ENCODE results near the gene FKBP10. TPM values are rescaled to one million over a fixed set of nuclear protein-coding genes. Genes with fewer than 3 reads are reported as not detected.
"Not testable (repeated sequence)": the region's sequence is repeated elsewhere in the genome, so short reads cannot be mapped to it uniquely, and the experiment has no call there.

Gene FKBP10
- total RNA-seq, 2 experiments from 2014 or later: 0.74 to 1.2 TPM

- no peak for DNase-seq
- H3K36me3 Mint-ChIP-seq (ENCODE audit: low read depth): no peaks in the 10 kb centered on the region
Observed at GRCh38 chr17:41772586-41773189, 40.1 kb upstream of the FKBP10 start.

GRCh38 chr17:41773190-41773588 is 39.6 kb upstream of the FKBP10 start:
- no peak for ATAC-seq
- H3K9me3 Mint-ChIP-seq: no peaks in the 10 kb centered on the region
- H3K27ac Mint-ChIP-seq: no peak overlapping the region
- H3K4me3 Mint-ChIP-seq: no peak overlapping the region
- no peaks in the 10 kb centered on the region for H3K36me3 Mint-ChIP-seq (ENCODE audit: low read depth)
- CTCF ChIA-PET: interaction anchor here (2.2 kb wide), 1 partner anchor 28 kb away, joined by 9 read pairs; no protein-coding TSS in a partner anchor
- no peaks in the 10 kb centered on the region for H3K4me1 Mint-ChIP-seq (ENCODE audit: low read depth)
- intact Hi-C loops (cut with micrococcal nuclease): no loop called here
- no peak for DNase-seq
- POLR2A ChIA-PET: no interaction called here
- H3K27me3 Mint-ChIP-seq: no peaks in the 10 kb centered on the region
- TF ChIP-seq CTCF (IDR thresholded peaks at IDR 0.05): no peak

More at GRCh38 chr17:41772586-41773189, 40.1 kb upstream of the FKBP10 start:
- POLR2A ChIA-PET: no interaction called here
- ATAC-seq: no peak
- no peak for TF ChIP-seq CTCF (IDR thresholded peaks at IDR 0.05)
- no peaks in the 10 kb centered on the region for H3K4me1 Mint-ChIP-seq (ENCODE audit: low read depth)
- H3K27ac Mint-ChIP-seq: no peak overlapping the region
- H3K4me3 Mint-ChIP-seq: no peak overlapping the region
- H3K9me3 Mint-ChIP-seq: no peaks in the 10 kb centered on the region
- CTCF ChIA-PET: interaction anchor here (2.2 kb wide), 1 partner anchor 29 kb away, joined by 9 read pairs; no protein-coding TSS in a partner anchor
- intact Hi-C loops (cut with micrococcal nuclease): no loop called here
- H3K27me3 Mint-ChIP-seq: no peaks in the 10 kb centered on the region

GRCh38 chr17:41773731-41774193 is 39.0 kb upstream of the FKBP10 start:
- ChIA-PET CTCF (interaction anchor here (2.2 kb wide), 1 partner anchor 28 kb away, joined by 9 read pairs; no protein-coding TSS in a partner anchor), POLR2A (no interaction called here)
- Mint-ChIP-seq H3K9me3 (no peaks in the 10 kb centered on the region), H3K27ac (no peak overlapping the region), H3K4me1 (ENCODE audit: low read depth) (no peaks in the 10 kb centered on the region), H3K27me3 (no peaks in the 10 kb centered on the region), H3K36me3 (ENCODE audit: low read depth) (no peaks in the 10 kb centered on the region), H3K4me3 (no peak overlapping the region)
- ATAC-seq (no peak), DNase-seq (no peak)
- TF ChIP-seq CTCF (IDR thresholded peaks at IDR 0.05): no peak
- intact Hi-C loops (cut with micrococcal nuclease): no loop called here

GRCh38 chr17:41775394-41776226 is 37.2 kb upstream of the FKBP10 start:
- Mint-ChIP-seq H3K36me3 (ENCODE audit: low read depth) (no peaks in the 10 kb centered on the region), H3K4me3 (no peak overlapping the region), H3K27ac (no peak overlapping the region), H3K9me3 (no peaks in the 10 kb centered on the region), H3K27me3 (no peaks in the 10 kb centered on the region), H3K4me1 (ENCODE audit: low read depth) (no peaks in the 10 kb centered on the region)
- ATAC-seq (no peak), DNase-seq (no peak)
- ChIA-PET POLR2A (no interaction called here), CTCF (interaction anchor here (0.9 to 1.1 kb wide), 2 partner anchors 11 to 26 kb away, joined by 3 read pairs; partner anchors contain the start of gene JUP)
- no peak for TF ChIP-seq CTCF (IDR thresholded peaks at IDR 0.05)
- intact Hi-C loops (cut with micrococcal nuclease): no loop called here

- ATAC-seq; H3K4me3 Mint-ChIP-seq; H3K36me3 Mint-ChIP-seq (ENCODE audit: low read depth); H3K9me3 Mint-ChIP-seq; POLR2A ChIA-PET; H3K27me3 Mint-ChIP-seq; intact Hi-C loops (cut with micrococcal nuclease); DNase-seq; H3K4me1 Mint-ChIP-seq (ENCODE audit: low read depth); H3K27ac Mint-ChIP-seq: not testable (repeated sequence)
- CTCF ChIA-PET: interaction anchor here (1.1 kb wide), 1 partner anchor 25 kb away, joined by 3 read pairs; no protein-coding TSS in a partner anchor
Observed at GRCh38 chr17:41776262-41776900, 36.4 kb upstream of the FKBP10 start.

Measured in activated CD8-positive, alpha-beta T cell treated with anti-CD3 and anti-CD28 coated beads for 36 hours (primary cell).